Measurements from ENCODE around the gene SLC35F1.

The SLC35F1 gene

DNA sequence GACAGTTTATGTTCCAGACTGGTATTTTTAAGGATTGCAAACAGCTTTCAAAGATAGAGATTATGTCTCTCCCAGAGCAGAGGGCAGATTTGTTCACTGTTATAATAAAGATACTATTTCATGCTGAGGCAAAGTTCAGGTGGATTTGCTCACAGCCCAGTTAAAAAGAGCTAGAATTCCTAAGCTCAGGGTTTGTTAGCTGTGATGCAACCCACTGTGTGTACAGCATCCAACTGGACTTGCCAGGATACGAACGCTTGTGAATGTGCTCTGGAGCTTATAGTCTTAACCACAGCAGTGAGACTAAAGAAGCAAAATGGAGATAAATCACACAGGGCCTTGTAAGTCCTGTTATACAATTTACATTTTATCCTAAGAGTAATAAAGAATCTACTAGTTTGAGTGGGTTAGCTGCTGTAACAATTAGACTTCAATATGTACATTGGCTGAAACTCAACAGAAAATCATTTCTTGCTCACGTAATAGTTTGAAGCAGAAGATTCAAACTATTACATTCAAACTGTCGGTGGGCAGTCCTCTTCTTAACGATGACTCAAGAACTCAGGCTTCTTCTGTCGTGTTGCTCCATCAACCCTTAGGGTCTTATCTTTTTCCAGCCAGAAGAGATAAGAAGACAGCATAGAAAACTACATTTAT, 437.1 kb downstream of the SLC35F1 start:
- DNase-seq (ENCODE audit: low read depth in 2 of 3, low spot score in 1 of 3): no peak

DNA sequence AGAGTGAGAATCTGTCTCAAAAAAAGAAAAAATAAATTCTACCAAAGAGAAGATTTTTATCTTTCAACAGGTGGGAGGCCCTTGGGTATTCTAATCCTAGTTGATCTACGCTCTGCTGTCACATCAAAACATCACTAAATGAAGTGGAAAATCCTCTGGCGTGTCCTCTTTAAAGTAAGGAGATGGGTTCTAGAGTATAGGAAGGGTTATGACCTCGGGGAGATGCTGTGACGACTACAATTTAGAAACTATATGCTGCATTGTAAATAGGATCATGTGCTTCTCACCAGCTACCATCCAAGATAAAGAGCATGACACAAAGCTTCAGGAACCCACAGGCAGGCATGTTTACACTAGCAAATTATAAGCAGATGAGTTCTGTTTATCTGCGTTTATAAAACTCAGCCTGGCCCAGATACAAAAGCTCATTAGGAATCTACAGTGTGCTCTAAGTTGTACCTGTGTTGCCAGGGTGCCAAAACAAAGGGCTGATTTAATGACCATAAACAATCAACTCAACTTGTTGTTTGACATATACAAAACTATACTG, 443.9 kb downstream of the SLC35F1 start:
- DNase-seq (ENCODE audit: low read depth in 2 of 3, low spot score in 1 of 3): no peak

DNA sequence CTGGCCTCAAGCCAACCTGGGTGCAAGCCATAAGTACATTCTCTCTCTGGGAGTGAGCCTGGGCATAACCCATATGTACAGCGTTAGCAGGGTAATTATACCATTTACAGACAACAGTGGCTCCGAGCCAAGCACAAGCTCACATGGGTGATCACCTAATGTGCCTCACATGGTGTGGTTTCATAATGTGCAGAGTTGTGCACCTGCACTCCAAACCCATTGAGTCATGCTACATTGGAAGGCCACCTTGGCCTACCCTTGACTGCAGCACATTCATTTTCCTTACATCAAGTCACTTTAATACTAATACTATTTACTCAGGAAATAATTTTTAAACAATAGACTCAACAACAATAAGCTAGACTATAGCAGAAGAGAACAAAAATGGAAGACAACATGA, 446.5 kb downstream of the SLC35F1 start:
- DNase-seq (ENCODE audit: low read depth in 2 of 3, low spot score in 1 of 3): no peak

DNA sequence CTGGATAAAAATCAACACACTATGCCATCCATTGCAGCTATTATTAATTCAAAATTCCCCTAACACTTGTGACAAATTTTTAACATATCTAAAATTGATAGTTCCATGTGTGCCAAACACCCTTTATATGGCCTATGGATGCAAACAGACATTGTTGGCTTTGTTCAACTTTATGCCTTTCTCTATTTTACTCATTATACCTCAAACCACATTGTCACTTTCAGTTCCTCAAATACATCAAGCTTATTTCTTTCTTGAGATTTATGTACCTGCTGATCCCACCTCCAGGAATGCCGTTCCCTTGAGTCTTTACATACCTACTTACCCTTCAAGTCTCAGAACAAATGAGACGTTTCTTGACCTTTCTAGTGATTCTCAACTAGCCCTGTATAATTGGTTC, 447.6 kb downstream of the SLC35F1 start:
- no peak for DNase-seq (ENCODE audit: low read depth in 2 of 3, low spot score in 1 of 3)

DNA sequence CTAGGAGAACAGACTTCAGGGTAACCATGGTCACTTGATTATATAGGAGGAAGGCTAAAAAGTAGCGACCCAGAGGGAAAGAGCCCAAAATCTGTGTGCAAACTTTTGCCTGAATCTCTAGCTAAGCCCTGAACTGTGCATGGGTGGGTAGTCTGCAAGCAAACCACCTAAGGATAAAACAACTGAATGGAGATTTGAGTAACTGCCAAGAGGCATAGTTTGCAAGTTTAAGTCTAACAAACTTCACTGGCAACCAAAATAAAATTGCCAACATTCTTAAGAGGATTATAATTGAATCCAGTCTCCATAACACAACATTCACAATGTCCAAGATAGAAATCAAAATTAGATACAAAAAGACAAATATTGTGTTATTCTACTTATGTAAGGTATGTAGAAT, 449.0 kb downstream of the SLC35F1 start:
- DNase-seq (ENCODE audit: low read depth in 2 of 3, low spot score in 1 of 3): no peak

DNA sequence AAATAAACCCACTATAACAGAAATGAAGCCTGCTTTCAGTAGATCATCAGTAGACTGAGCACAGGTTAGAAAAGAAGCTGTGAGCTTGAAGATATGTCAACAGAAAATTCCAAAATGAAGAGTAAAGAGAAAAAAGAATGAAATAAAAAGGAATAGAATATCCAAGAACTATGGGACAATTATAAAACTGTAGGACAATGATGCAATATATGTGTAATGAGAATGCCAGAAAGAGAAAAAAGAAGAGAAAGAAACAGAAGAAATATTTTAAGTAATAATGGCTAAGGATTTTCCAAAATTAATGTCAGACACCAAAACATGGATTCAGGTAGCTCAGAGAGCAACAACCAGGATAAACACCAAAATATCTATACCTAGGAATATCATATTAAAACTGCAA, 449.6 kb downstream of the SLC35F1 start:
- no peak for DNase-seq (ENCODE audit: low read depth in 2 of 3, low spot score in 1 of 3)
